Measurements from ENCODE around the gene SCAND1.
"Not testable (repeated sequence)": the region's sequence is repeated elsewhere in the genome, so short reads cannot be mapped to it uniquely, and the experiment has no call there.

Gene SCAND1

GRCh38 chr20:35975576-35976373 is 21.5 kb upstream of the SCAND1 start:
- H3K27me3 Mint-ChIP-seq = no peaks in the 10 kb centered on the region
- no peaks in the 10 kb centered on the region for H3K4me1 Mint-ChIP-seq (ENCODE audit: low read depth)
- no peaks in the 10 kb centered on the region for H3K36me3 Mint-ChIP-seq (ENCODE audit: low read depth)
- no peak for DNase-seq
- no peak overlapping the region for H3K4me3 Mint-ChIP-seq
- no peak overlapping the region for H3K27ac Mint-ChIP-seq
- H3K9me3 Mint-ChIP-seq = no peaks in the 10 kb centered on the region

- H3K36me3 Mint-ChIP-seq (ENCODE audit: low read depth) = no peaks in the 10 kb centered on the region
- H3K27ac Mint-ChIP-seq = no peak overlapping the region
- H3K4me3 Mint-ChIP-seq = no peak overlapping the region
- DNase-seq = no peak
- H3K9me3 Mint-ChIP-seq = no peaks in the 10 kb centered on the region
- H3K4me1 Mint-ChIP-seq (ENCODE audit: low read depth) = no peaks in the 10 kb centered on the region
- no peaks in the 10 kb centered on the region for H3K27me3 Mint-ChIP-seq
These were observed 20.0 kb upstream of the SCAND1 start for GRCh38 chr20:35974256-35974655.

GRCh38 chr20:35972462-35972861 is 18.2 kb upstream of the SCAND1 start:
- H3K27me3 Mint-ChIP-seq = no peaks in the 10 kb centered on the region
- no peaks in the 10 kb centered on the region for H3K9me3 Mint-ChIP-seq
- H3K4me3 Mint-ChIP-seq = no peak overlapping the region
- no peaks in the 10 kb centered on the region for H3K4me1 Mint-ChIP-seq (ENCODE audit: low read depth)
- H3K27ac Mint-ChIP-seq = no peak overlapping the region
- no peaks in the 10 kb centered on the region for H3K36me3 Mint-ChIP-seq (ENCODE audit: low read depth)
- no peak for DNase-seq

GRCh38 chr20:35971981-35972380 is 17.7 kb upstream of the SCAND1 start:
- no peak overlapping the region for H3K27ac Mint-ChIP-seq
- no peaks in the 10 kb centered on the region for H3K9me3 Mint-ChIP-seq
- H3K36me3 Mint-ChIP-seq (ENCODE audit: low read depth) = no peaks in the 10 kb centered on the region
- no peaks in the 10 kb centered on the region for H3K27me3 Mint-ChIP-seq
- H3K4me1 Mint-ChIP-seq (ENCODE audit: low read depth) = no peaks in the 10 kb centered on the region
- no peak for DNase-seq
- no peak overlapping the region for H3K4me3 Mint-ChIP-seq

- no peak for DNase-seq
These were observed 14.6 kb upstream of the SCAND1 start for GRCh38 chr20:35968930-35969329.

GRCh38 chr20:35967979-35968640 is 13.8 kb upstream of the SCAND1 start, which contains the start of gene CNBD2:
TSS of gene CNBD2 (plus strand) at chr20:35968590. CDS start at chr20:35968763, 173 bp downstream.
- no peak for DNase-seq
- H3K4me3 Mint-ChIP-seq = no peak within 1 kb of the TSS
- no peaks in the 10 kb centered on the region for H3K36me3 Mint-ChIP-seq (ENCODE audit: low read depth)
- peaks cover 3% of the 10 kb centered on the region for H3K4me1 Mint-ChIP-seq (ENCODE audit: low read depth)
- no peak within 1 kb of the TSS for H3K27ac Mint-ChIP-seq
- H3K9me3 Mint-ChIP-seq = no peaks in the 10 kb centered on the region
- no peaks in the 10 kb centered on the region for H3K27me3 Mint-ChIP-seq

More at GRCh38 chr20:35968930-35969329, 14.6 kb upstream of the SCAND1 start:
- H3K9me3 Mint-ChIP-seq = no peaks in the 10 kb centered on the region
- H3K4me1 Mint-ChIP-seq (ENCODE audit: low read depth) = peaks cover 3% of the 10 kb centered on the region
- no peaks in the 10 kb centered on the region for H3K27me3 Mint-ChIP-seq
- H3K4me3 Mint-ChIP-seq = no peak overlapping the region
- no peak overlapping the region for H3K27ac Mint-ChIP-seq
- no peaks in the 10 kb centered on the region for H3K36me3 Mint-ChIP-seq (ENCODE audit: low read depth)

- Mint-ChIP-seq H3K9me3 (peaks cover 4% of the 10 kb centered on the region), H3K27ac (no peak overlapping the region), H3K27me3 (no peaks in the 10 kb centered on the region), H3K36me3 (ENCODE audit: low read depth) (no peaks in the 10 kb centered on the region), H3K4me3 (no peak overlapping the region), H3K4me1 (ENCODE audit: low read depth) (peaks cover 3% of the 10 kb centered on the region)
- DNase-seq = no peak
These were observed 9.6 kb upstream of the SCAND1 start for GRCh38 chr20:35963878-35964277.

GRCh38 chr20:35959291-35959690 is 5.0 kb upstream of the SCAND1 start:
- H3K36me3 Mint-ChIP-seq (ENCODE audit: low read depth); H3K4me3 Mint-ChIP-seq; H3K4me1 Mint-ChIP-seq (ENCODE audit: low read depth); H3K27me3 Mint-ChIP-seq; DNase-seq; H3K27ac Mint-ChIP-seq; H3K9me3 Mint-ChIP-seq: not testable (repeated sequence)

GRCh38 chr20:35956616-35957015 is 2.3 kb upstream of the SCAND1 start:
- H3K36me3 Mint-ChIP-seq (ENCODE audit: low read depth) = peaks cover 26% of the 10 kb centered on the region
- H3K9me3 Mint-ChIP-seq = peaks cover 5% of the 10 kb centered on the region

GRCh38 chr20:35954907-35955251 is 577 bp upstream of the SCAND1 start:
- H3K4me3 Mint-ChIP-seq = peak overlapping the region; percentile 100
- peaks cover 5% of the 10 kb centered on the region for H3K9me3 Mint-ChIP-seq
- H3K4me1 Mint-ChIP-seq (ENCODE audit: low read depth) = peaks cover 24% of the 10 kb centered on the region
- peak overlapping the region; percentile 100 for H3K27ac Mint-ChIP-seq
- H3K36me3 Mint-ChIP-seq (ENCODE audit: low read depth) = peaks cover 30% of the 10 kb centered on the region
- H3K27me3 Mint-ChIP-seq = no peaks in the 10 kb centered on the region
- DNase-seq = no peak

More at GRCh38 chr20:35956616-35957015, 2.3 kb upstream of the SCAND1 start:
- DNase-seq = no peak
- H3K4me1 Mint-ChIP-seq (ENCODE audit: low read depth) = peaks cover 22% of the 10 kb centered on the region
- no peaks in the 10 kb centered on the region for H3K27me3 Mint-ChIP-seq
- no peak overlapping the region for H3K27ac Mint-ChIP-seq
- H3K4me3 Mint-ChIP-seq = no peak overlapping the region

GRCh38 chr20:35953387-35954199 is 709 bp downstream of the SCAND1 start:
- Mint-ChIP-seq H3K27ac (peak overlapping the region; percentile 100), H3K27me3 (no peaks in the 10 kb centered on the region), H3K4me1 (ENCODE audit: low read depth) (peaks cover 24% of the 10 kb centered on the region), H3K36me3 (ENCODE audit: low read depth) (peaks cover 40% of the 10 kb centered on the region), H3K4me3 (peak overlapping the region; percentile 100), H3K9me3 (no peaks in the 10 kb centered on the region)
- DNase-seq = peak; percentile 81

- Mint-ChIP-seq H3K27me3 (no peaks in the 10 kb centered on the region), H3K27ac (peak overlapping the region; percentile 100), H3K36me3 (ENCODE audit: low read depth) (peaks cover 49% of the 10 kb centered on the region), H3K9me3 (no peaks in the 10 kb centered on the region), H3K4me3 (peak overlapping the region; percentile 100), H3K4me1 (ENCODE audit: low read depth) (peaks cover 24% of the 10 kb centered on the region)
- DNase-seq = no peak
These were observed 1.6 kb downstream of the SCAND1 start for GRCh38 chr20:35952480-35953386.

- H3K4me1 Mint-ChIP-seq (ENCODE audit: low read depth) = peaks cover 24% of the 10 kb centered on the region
These were observed 2.2 kb downstream of the SCAND1 start for GRCh38 chr20:35952080-35952479.

GRCh38 chr20:35950093-35950492 is 4.2 kb downstream of the SCAND1 start:
- peaks cover 65% of the 10 kb centered on the region for H3K36me3 Mint-ChIP-seq (ENCODE audit: low read depth)
- no peak for DNase-seq
- H3K9me3 Mint-ChIP-seq = no peaks in the 10 kb centered on the region
- H3K27me3 Mint-ChIP-seq = no peaks in the 10 kb centered on the region
- peaks cover 19% of the 10 kb centered on the region for H3K4me1 Mint-ChIP-seq (ENCODE audit: low read depth)
- H3K4me3 Mint-ChIP-seq = no peak overlapping the region
- H3K27ac Mint-ChIP-seq = no peak overlapping the region

More at GRCh38 chr20:35952080-35952479, 2.2 kb downstream of the SCAND1 start:
- DNase-seq, H3K9me3 Mint-ChIP-seq, H3K27me3 Mint-ChIP-seq: not testable (repeated sequence)
- H3K27ac Mint-ChIP-seq = peak overlapping the region; percentile 100
- H3K36me3 Mint-ChIP-seq (ENCODE audit: low read depth) = peaks cover 56% of the 10 kb centered on the region
- peak overlapping the region; percentile 100 for H3K4me3 Mint-ChIP-seq

All from activated T-cell treated with anti-CD3 and anti-CD28 coated beads, Interleukin-2, amount 50 U/mL, for 24 hours (primary cell).